A673 (cell line): ENCODE measurements around the gene TESPA1. TPM values are rescaled to one million over a fixed set of nuclear protein-coding genes. Genes with fewer than 3 reads are reported as not detected.

Source experiments
- Bru-seq: library from RNA; stranded (reverse); fragments of 400-500 nt; gene quantifications from one replicate; lab custom pipeline; 2021; lab: Mats Ljungman, UMichigan
- BruChase-seq, 2 experiments: library from RNA; stranded (reverse); fragments of 400-500 nt; gene quantifications; one replicate each; lab custom pipeline; 2021; lab: Mats Ljungman, UMichigan
- BruUV-seq: library from RNA; stranded (reverse); fragments of 400-500 nt; replicated peaks from 2 replicates; lab custom pipeline; 2021; lab: Mats Ljungman, UMichigan
- CTCF ChIA-PET: fragments of 300-600 bp; sonication (Branson Sonifier 250); formaldehyde crosslinking; loops from one replicate; lab custom pipeline; 2022; ENCODE audit warnings: antibody characterized with exemption; lab: Charles Lee
- POLR2A ChIA-PET: fragments of 300-600 bp; sonication (Branson Sonifier 250); formaldehyde crosslinking; loops from one replicate; lab custom pipeline; 2022; ENCODE audit warnings: antibody characterized with exemption; ENCODE audit not compliant: low non-redundant PET; lab: Charles Lee
- DNase-seq: peaks from one replicate; pipeline ENCODE4 v3.0.0-alpha.2; 2015; ENCODE audit warnings: low spot score
- H3K27ac ChIP-seq: fragments of 200-600 bp; sonication (generic); 2 replicates; pipeline ENCODE4 v1.5.1; 2016; ENCODE audit warnings: mixed run types, low read depth, mild to moderate bottlenecking, mixed read lengths, antibody characterized with exemption, low read length; ENCODE audit not compliant: poor library complexity, severe bottlenecking
- H3K27me3 ChIP-seq: fragments of 200-600 bp; sonication (generic); replicated peaks from 2 replicates; pipeline ENCODE4 v1.6.1; 2017; ENCODE audit warnings: mixed run types, low read depth, mild to moderate bottlenecking, mixed read lengths, antibody characterized with exemption, low read length; ENCODE audit not compliant: insufficient read depth, poor library complexity
- H3K36me3 ChIP-seq: fragments of 200-600 bp; sonication (generic); 2 replicates; pipeline ENCODE4 v1.6.1; 2016; ENCODE audit warnings: mixed run types, mild to moderate bottlenecking, mixed read lengths, antibody characterized with exemption, low read length; ENCODE audit not compliant: insufficient read depth, poor library complexity, severe bottlenecking
- H3K4me1 ChIP-seq: fragments of 200-600 bp; sonication (generic); 2 replicates; pipeline ENCODE4 v1.6.1; 2017; ENCODE audit warnings: mixed run types, mild to moderate bottlenecking, mixed read lengths, antibody characterized with exemption, low read length; ENCODE audit not compliant: insufficient read depth, poor library complexity, severe bottlenecking
- H3K4me3 ChIP-seq: fragments of 200-600 bp; sonication (generic); 2 replicates; pipeline ENCODE4 v1.5.1; 2016; ENCODE audit warnings: low read depth, mixed run types, mild to moderate bottlenecking, mixed read lengths, low read length; ENCODE audit not compliant: poor library complexity, severe bottlenecking
- H3K9me3 ChIP-seq: fragments of 200-600 bp; sonication (generic); 2 replicates; pipeline ENCODE4 v1.6.1; 2016; ENCODE audit warnings: mixed run types, low read depth, mild to moderate bottlenecking, mixed read lengths, antibody characterized with exemption, low read length; ENCODE audit not compliant: poor library complexity, severe bottlenecking
- EZH2 ChIP-seq: fragments of 200-600 bp; sonication (generic); IDR thresholded peaks from 2 replicates; pipeline ENCODE4 v1.6.1; 2017; ENCODE audit warnings: borderline replicate concordance, low read depth, mild to moderate bottlenecking, mixed read lengths, antibody characterized with exemption, low read length; ENCODE audit not compliant: poor library complexity, severe bottlenecking
- intact Hi-C: fragments of 100-400 bp; cut with micrococcal nuclease; formaldehyde crosslinking; loops from one replicate; pipeline ENCODE4 v1.10.0; 2022; ENCODE audit not compliant: unreplicated experiment
- long read RNA-seq: library from polyadenylated mRNA; stranded (forward); transcript quantifications from one replicate; pipeline ENCODE4 v2.0.0, GENCODE V29; 2022
- total RNA-seq: library from RNA; stranded (reverse); gene quantifications from 2 replicates; pipeline ENCODE4 v1.2.3, GENCODE V29; 2021
- TF ChIP-seq, protein P1 (sequence below): fragments of 300-800, 200-600 bp; sonication (generic); conservative IDR thresholded peaks from 2 replicates; pipeline ENCODE4 v1.5.1; 2017; ENCODE audit warnings: low read depth, mild to moderate bottlenecking, antibody characterized with exemption, low read length, moderate library complexity, mixed read lengths

The TESPA1 gene, protein sequence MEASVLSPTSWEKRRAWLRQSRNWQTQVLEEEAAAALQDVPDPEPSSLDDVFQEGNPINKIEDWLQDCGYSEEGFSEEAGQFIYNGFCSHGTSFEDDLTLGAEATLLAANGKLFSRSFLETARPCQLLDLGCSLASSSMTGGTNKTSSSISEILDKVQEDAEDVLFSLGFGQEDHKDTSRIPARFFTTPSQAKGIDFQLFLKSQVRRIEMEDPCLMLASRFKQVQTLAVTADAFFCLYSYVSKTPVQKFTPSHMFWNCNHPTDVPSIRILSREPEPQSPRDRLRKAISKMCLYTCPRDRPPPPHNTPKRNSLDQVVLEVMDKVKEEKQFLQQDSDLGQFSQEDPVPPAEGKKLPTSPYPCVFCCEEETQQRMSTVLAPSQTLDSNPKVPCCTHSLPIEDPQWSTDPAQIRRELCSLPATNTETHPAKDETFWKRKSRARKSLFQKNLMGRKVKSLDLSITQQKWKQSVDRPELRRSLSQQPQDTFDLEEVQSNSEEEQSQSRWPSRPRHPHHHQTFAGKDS
- total RNA-seq (not detected in 2 replicates), Bru-seq, nascent RNA (not detected), BruChase-seq, experiment 1, labeled RNA remaining after a 2-hour chase (percentile 5 among the genes with signal in this experiment), BruChase-seq, experiment 2, labeled RNA remaining after a 6-hour chase (not detected)
- long read RNA-seq, result 0 reads

DNA sequence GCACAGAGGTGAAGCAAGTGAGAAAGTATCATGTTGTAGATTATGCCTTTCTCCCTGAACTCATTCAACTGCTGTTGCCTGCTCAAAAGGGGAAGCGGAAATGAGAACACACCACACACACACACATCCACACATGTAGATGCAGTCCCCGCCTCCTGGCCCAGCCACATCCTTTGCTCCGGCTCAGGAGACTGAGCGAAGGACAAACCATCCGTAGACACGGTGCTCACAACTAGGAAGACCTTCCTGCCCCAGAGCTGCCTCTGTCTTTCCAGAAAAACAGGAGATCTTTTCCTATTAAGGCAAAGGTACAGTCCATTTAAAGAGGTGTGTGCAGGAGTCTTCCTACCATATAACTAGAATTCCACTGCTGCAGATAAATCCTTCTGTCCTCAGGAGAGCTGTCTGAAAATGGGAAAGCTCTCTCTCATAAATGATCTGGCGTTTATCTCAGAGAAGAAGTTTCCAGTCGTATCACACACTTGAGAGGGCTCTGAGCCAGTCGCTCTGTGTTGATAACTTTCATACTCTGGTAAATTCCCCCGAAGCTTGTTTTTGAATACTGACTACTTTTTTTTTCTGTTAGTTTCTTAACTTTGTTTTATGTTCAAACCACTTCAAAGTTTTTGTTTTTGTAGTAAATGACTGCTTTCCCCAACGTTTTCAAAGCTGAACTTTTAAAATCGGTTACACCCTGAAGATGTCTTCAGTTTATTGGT is at the start of gene TESPA1:
TESPA1 (minus strand) TSS at position 105 of the 719 bp plus-strand sequence. CDS start 10,200 bp downstream, outside the sequence.
- H3K4me3 ChIP-seq, result no peak within 1 kb of the TSS
- H3K36me3 ChIP-seq, result no peaks in the 10 kb centered on the region
- no peaks in the 10 kb centered on the region for H3K9me3 ChIP-seq
- BruUV-seq, result no TSS peak
- H3K27me3 ChIP-seq, result no peaks in the 10 kb centered on the region
- no peak within 1 kb of the TSS for H3K27ac ChIP-seq
- ChIA-PET CTCF (no interaction called here), POLR2A (no interaction called here)
- H3K4me1 ChIP-seq, result no peaks in the 10 kb centered on the region
- no peak for TF ChIP-seq EZH2
- TF ChIP-seq, protein P1, sequence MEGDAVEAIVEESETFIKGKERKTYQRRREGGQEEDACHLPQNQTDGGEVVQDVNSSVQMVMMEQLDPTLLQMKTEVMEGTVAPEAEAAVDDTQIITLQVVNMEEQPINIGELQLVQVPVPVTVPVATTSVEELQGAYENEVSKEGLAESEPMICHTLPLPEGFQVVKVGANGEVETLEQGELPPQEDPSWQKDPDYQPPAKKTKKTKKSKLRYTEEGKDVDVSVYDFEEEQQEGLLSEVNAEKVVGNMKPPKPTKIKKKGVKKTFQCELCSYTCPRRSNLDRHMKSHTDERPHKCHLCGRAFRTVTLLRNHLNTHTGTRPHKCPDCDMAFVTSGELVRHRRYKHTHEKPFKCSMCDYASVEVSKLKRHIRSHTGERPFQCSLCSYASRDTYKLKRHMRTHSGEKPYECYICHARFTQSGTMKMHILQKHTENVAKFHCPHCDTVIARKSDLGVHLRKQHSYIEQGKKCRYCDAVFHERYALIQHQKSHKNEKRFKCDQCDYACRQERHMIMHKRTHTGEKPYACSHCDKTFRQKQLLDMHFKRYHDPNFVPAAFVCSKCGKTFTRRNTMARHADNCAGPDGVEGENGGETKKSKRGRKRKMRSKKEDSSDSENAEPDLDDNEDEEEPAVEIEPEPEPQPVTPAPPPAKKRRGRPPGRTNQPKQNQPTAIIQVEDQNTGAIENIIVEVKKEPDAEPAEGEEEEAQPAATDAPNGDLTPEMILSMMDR, result no peak
- DNase-seq, result no peak
- intact Hi-C loops, result no loop called here

DNA sequence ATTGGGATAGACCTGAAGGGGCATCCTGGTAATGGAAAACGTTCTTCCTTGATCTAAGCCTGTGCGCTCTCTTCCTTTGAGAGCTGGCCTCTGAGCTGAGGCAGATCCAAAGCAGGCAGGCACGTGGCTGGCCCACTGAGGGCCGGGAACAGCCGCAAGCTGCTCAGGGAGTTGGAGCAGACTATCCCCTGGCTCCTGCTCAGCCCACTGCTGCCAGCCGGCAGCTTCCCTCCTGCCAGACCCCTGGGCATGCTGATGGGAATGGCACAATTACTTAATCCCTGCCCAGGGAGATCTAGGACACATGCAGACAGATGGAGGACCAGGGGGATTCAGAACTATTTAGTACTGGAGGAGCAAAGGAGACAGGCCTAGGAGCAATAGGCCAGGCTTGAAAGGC is 49.7 kb upstream of the TESPA1 start:
- H3K4me3 ChIP-seq, result no peak overlapping the region
- no peak for DNase-seq
- no peaks in the 10 kb centered on the region for H3K36me3 ChIP-seq
- no peak overlapping the region for H3K27ac ChIP-seq
- ChIA-PET CTCF (no interaction called here), POLR2A (no interaction called here)
- TF ChIP-seq, protein P1, result no peak
- no peak for TF ChIP-seq EZH2
- no peaks in the 10 kb centered on the region for H3K4me1 ChIP-seq
- intact Hi-C loops, result no loop called here
- H3K27me3 ChIP-seq, result peaks cover 15% of the 10 kb centered on the region
- H3K9me3 ChIP-seq, result no peaks in the 10 kb centered on the region
- no TSS peak for BruUV-seq

- Histone ChIP-seq H3K4me1 (no peaks in the 10 kb centered on the region), H3K9me3 (no peaks in the 10 kb centered on the region), H3K27ac (no peak overlapping the region), H3K4me3 (no peak overlapping the region), H3K27me3 (peaks cover 81% of the 10 kb centered on the region), H3K36me3 (no peaks in the 10 kb centered on the region)
- ChIA-PET CTCF (no interaction called here), POLR2A (no interaction called here)
- no peak for DNase-seq
- no TSS peak for BruUV-seq
- TF ChIP-seq, protein P1, result no peak
- no peak for TF ChIP-seq EZH2
- intact Hi-C loops, result no loop called here
Observed at GRCh38 chr12:55025508-55025907, 40.9 kb upstream of the TESPA1 start.
